Smooth muscle cell (in vitro differentiated cells): ENCODE results near the gene TCF12. TPM values are rescaled to one million over a fixed set of nuclear protein-coding genes. Genes with fewer than 3 reads are reported as not detected.

Experiments
- DNase-seq: peaks from one replicate; lab custom pipeline; 2025; ENCODE audit not compliant: unreplicated experiment; lab: John Stamatoyannopoulos, UW
- H2AFZ ChIP-seq: fragments of 200-600 bp; sonication (generic); 2 replicates; pipeline ENCODE4 v1.6.0; 2016; ENCODE audit warnings: antibody characterized with exemption, low read depth, mild to moderate bottlenecking
- H3F3A ChIP-seq: fragments of 200-600 bp; sonication (generic); 2 replicates; pipeline ENCODE4 v1.6.0; 2017; ENCODE audit warnings: antibody characterized with exemption, low read depth
- H3K27ac ChIP-seq: fragments of 200-600 bp; sonication (generic); 2 replicates; pipeline ENCODE4 v1.5.1; 2016; ENCODE audit warnings: low read depth, mild to moderate bottlenecking
- H3K27me3 ChIP-seq: fragments of 200-600 bp; sonication (generic); 2 replicates; pipeline ENCODE4 v1.6.1; 2016; ENCODE audit warnings: low read depth, mild to moderate bottlenecking
- H3K36me3 ChIP-seq: fragments of 200-600 bp; sonication (generic); 2 replicates; pipeline ENCODE4 v1.5.1; 2016; ENCODE audit warnings: low read depth
- H3K4me1 ChIP-seq: fragments of 200-600 bp; sonication (generic); 2 replicates; pipeline ENCODE4 v1.5.1; 2016; ENCODE audit warnings: low read depth
- H3K4me2 ChIP-seq: fragments of 200-600 bp; sonication (generic); 2 replicates; pipeline ENCODE4 v1.6.0; 2016; ENCODE audit warnings: mild to moderate bottlenecking
- H3K4me3 ChIP-seq: fragments of 200-600 bp; sonication (generic); 2 replicates; pipeline ENCODE4 v1.5.1; 2016; ENCODE audit warnings: mild to moderate bottlenecking
- H3K79me2 ChIP-seq: fragments of 200-600 bp; sonication (generic); 2 replicates; pipeline ENCODE4 v1.6.0; 2016; ENCODE audit warnings: low read depth, mild to moderate bottlenecking
- H3K9ac ChIP-seq: fragments of 200-600 bp; sonication (generic); 2 replicates; pipeline ENCODE4 v1.6.0; 2016; ENCODE audit warnings: low read depth
- H3K9me3 ChIP-seq: fragments of 200-600 bp; sonication (generic); replicated peaks from 2 replicates; pipeline ENCODE4 v1.5.1; 2016; ENCODE audit warnings: low read depth
- H4K20me1 ChIP-seq: fragments of 200-600 bp; sonication (generic); 2 replicates; pipeline ENCODE4 v1.6.0; 2016; ENCODE audit warnings: low read depth
- WGBS: methylation state at CpG from one replicate; pipeline ENCODE4 v1.1.7; 2016; ENCODE audit warnings: low lambda C conversion rate; 5-methylcytosine and 5-hydroxymethylcytosine counted together
- polyA plus RNA-seq: library from polyadenylated mRNA; unstranded; fragments of >200 nt; fragmentation: Nextera tagmentation; extraction: Ambion mirVana; gene quantifications from 2 replicates; pipeline ENCODE4 v1.2.1, GENCODE V29; 2016
- total RNA-seq: library from RNA; depleted of rRNA; stranded (reverse); fragments of >200 nt; gene quantifications from 2 replicates; pipeline ENCODE4 v1.2.3, GENCODE V29; 2014
- TF ChIP-seq, protein P1 (sequence below): fragments of 200-600 bp; sonication (generic); IDR thresholded peaks from 2 replicates; pipeline ENCODE4 v1.5.1; 2017; ENCODE audit warnings: borderline replicate concordance, mild to moderate bottlenecking, antibody characterized with exemption; ENCODE audit not compliant: insufficient read depth, poor library complexity, severe bottlenecking

Gene TCF12
- total and polyA plus RNA-seq, 2 experiments from 2014 or later, result 54.1 to 302 TPM

DNA sequence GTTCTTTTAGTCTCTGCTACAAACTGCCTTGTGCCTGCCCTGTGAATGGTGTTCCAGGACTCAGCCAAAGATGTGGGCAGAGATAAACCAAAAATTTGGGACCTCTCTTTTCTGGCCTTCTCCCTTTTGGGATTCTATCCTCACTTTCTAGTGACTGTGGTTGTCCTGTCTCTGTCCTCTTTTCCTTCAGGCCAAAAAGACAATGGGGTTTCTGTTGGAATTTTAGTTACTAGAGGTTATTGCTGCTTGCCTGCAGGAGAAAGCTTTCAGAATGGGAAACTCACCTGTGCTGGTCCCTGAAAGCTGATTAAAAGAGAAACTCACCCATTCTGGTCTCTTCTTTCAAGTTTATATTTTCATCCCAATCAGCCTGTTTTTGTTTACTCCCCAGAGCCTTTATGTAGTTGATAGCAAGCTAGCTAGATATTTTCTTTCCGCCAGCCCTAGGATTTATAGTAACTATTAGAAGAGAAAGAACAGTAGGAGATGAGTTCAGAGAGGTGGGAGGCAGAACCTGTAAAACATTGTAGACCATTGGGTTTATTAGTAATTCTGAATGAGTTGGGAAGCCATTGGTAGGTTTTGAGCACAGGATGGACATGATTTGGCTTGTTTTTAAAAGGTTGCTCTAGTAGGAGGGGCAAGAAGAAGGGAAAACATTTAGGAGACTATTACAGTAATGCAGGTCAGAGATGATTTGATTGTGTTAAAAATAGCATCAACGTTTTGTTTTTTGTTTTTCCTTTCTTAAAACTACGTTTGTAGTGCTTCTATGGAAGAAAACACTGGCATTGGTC lies 138.9 kb downstream of the TCF12 start:
- peaks cover 90% of the 10 kb centered on the region for H3K79me2 ChIP-seq
- peaks cover 67% of the 10 kb centered on the region for H4K20me1 ChIP-seq
- no peak overlapping the region for H3K4me2 ChIP-seq
- H3K9ac ChIP-seq, result no peak overlapping the region
- peaks cover 34% of the 10 kb centered on the region for H3K4me1 ChIP-seq
- DNase-seq, result no peak
- H3K9me3 ChIP-seq, result no peaks in the 10 kb centered on the region
- H3K4me3 ChIP-seq, result no peak overlapping the region
- 76% methylated on average over 3 of the region's 3 CpGs for WGBS
- H2AFZ ChIP-seq, result no peak overlapping the region
- peaks cover 4% of the 10 kb centered on the region for H3F3A ChIP-seq
- peak overlapping the region; percentile 13 for H3K27ac ChIP-seq
- no peaks in the 10 kb centered on the region for H3K27me3 ChIP-seq
- no peaks in the 10 kb centered on the region for H3K36me3 ChIP-seq
- TF ChIP-seq, protein P1, sequence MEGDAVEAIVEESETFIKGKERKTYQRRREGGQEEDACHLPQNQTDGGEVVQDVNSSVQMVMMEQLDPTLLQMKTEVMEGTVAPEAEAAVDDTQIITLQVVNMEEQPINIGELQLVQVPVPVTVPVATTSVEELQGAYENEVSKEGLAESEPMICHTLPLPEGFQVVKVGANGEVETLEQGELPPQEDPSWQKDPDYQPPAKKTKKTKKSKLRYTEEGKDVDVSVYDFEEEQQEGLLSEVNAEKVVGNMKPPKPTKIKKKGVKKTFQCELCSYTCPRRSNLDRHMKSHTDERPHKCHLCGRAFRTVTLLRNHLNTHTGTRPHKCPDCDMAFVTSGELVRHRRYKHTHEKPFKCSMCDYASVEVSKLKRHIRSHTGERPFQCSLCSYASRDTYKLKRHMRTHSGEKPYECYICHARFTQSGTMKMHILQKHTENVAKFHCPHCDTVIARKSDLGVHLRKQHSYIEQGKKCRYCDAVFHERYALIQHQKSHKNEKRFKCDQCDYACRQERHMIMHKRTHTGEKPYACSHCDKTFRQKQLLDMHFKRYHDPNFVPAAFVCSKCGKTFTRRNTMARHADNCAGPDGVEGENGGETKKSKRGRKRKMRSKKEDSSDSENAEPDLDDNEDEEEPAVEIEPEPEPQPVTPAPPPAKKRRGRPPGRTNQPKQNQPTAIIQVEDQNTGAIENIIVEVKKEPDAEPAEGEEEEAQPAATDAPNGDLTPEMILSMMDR, result no peak

DNA sequence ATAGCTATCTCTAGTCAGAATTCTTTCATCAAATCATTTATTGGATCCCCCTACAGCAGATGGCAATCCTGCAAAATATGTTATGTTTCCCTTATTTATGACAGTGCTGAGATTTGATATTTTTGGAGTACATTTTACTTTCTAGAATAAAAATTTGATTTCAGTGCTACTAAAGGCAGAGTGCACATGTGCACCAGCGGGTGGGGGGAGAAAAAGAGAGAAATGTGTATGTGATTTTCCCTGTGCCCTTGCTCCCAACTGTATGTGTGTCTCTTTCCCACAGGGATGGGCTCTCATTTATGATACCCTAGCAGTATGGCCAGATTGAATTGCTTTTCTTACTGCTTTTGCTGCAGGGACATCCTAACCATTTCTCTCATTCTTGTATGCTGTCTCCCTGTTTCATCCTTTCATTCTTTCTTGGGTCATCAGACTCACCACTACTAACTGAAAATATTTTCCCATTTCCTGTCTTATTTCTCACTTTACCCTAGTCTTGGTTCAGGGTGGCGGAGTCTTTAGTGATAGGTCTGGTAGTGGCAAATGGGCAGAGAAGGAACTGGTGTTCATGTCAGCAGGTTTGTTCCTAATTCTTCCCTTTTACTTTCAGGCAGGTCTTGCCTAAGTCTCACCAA lies 140.7 kb downstream of the TCF12 start:
- peaks cover 4% of the 10 kb centered on the region for H3F3A ChIP-seq
- H3K79me2 ChIP-seq, result peaks cover 88% of the 10 kb centered on the region
- H3K27me3 ChIP-seq, result no peaks in the 10 kb centered on the region
- H3K9ac ChIP-seq, result no peak overlapping the region
- WGBS, result 96% methylated on average over 2 of the region's 2 CpGs
- peak overlapping the region; percentile 23 for H3K4me2 ChIP-seq
- H3K9me3 ChIP-seq, result no peaks in the 10 kb centered on the region
- TF ChIP-seq, protein P1, result no peak
- peaks cover 31% of the 10 kb centered on the region for H3K4me1 ChIP-seq
- peaks cover 49% of the 10 kb centered on the region for H4K20me1 ChIP-seq
- peak overlapping the region; percentile 63 for H3K27ac ChIP-seq
- H2AFZ ChIP-seq, result no peak overlapping the region
- H3K4me3 ChIP-seq, result no peak overlapping the region
- DNase-seq, result no peak
- no peaks in the 10 kb centered on the region for H3K36me3 ChIP-seq

DNA sequence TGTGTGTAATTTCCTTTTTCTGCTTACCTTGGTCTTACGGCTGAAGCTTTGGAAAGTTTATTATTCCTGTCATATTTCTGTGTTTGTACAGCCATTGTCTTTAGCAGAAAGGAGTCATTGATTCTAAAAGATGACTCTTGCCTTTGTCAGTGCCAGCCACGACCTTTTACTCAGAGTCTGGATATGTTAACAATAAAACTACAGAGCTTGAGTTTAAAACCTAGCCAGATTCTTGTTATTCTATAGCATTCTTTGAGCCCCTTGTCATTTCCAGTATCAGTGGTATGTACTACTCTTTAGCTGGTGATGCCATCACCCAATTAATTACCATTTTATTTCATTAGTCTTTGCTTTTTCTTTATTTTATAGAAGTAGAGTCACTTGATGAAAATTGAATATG lies 142.4 kb downstream of the TCF12 start:
- peak overlapping the region; percentile 86 for H3K27ac ChIP-seq
- peak overlapping the region; percentile 51 for H3K4me2 ChIP-seq
- H4K20me1 ChIP-seq, result peaks cover 42% of the 10 kb centered on the region
- H3K4me3 ChIP-seq, result no peak overlapping the region
- TF ChIP-seq, protein P1, result no peak
- no peak for DNase-seq
- 11% methylated on average over 2 of the region's 2 CpGs for WGBS
- H3K9me3 ChIP-seq, result no peaks in the 10 kb centered on the region
- H3K27me3 ChIP-seq, result no peaks in the 10 kb centered on the region
- H3K79me2 ChIP-seq, result peaks cover 73% of the 10 kb centered on the region
- no peak overlapping the region for H2AFZ ChIP-seq
- peak overlapping the region; percentile 63 for H3K9ac ChIP-seq
- H3K36me3 ChIP-seq, result no peaks in the 10 kb centered on the region
- H3K4me1 ChIP-seq, result peaks cover 31% of the 10 kb centered on the region
- peaks cover 4% of the 10 kb centered on the region for H3F3A ChIP-seq
